ENCODE results near the gene GDF11.

The GDF11 gene

DNA sequence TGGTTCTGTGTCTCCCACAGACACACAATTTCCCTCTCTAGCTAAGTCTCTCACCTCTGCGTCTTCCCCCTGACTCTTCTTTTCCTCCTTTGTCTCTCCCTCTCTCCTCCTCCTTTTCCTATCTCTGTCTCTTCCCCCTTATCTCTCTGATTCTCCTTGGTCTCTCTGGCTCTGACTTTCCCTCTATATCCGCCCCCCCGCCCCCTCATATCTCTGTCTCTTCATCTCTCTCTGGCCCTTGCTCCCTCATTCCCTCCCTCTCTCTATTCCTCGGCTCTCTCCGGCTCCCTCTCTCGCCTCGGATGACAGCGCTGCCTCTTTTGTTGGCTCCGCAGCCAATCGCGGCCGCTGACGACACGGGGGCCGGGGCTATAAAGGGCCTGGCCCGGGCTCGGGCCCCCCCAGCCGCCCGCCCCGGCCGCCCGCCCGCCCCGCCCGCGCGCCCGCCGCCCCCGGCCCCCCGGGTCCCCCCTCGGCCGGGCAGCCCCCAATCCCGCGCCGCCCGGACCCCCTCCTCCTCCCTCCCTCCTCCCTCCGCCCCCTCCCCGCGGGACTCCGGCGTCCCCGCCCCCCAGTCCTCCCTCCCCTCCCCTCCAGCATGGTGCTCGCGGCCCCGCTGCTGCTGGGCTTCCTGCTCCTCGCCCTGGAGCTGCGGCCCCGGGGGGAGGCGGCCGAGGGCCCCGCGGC lies at the start of gene GDF11:
GDF11 (plus strand) TSS at position 404 of the 687 bp plus-strand sequence; CDS start at position 599, 195 bp downstream.
- peaks cover 38% of the 10 kb centered on the region for H3K4me1 Mint-ChIP-seq (ENCODE audit: low read depth)
- H3K36me3 Mint-ChIP-seq = no peaks in the 10 kb centered on the region
- peak within 1 kb of the TSS; percentile 23 for H3K27ac Mint-ChIP-seq
- H3K27me3 Mint-ChIP-seq = no peaks in the 10 kb centered on the region
- H3K4me3 Mint-ChIP-seq = peak within 1 kb of the TSS; percentile 90
- no peaks in the 10 kb centered on the region for H3K9me3 Mint-ChIP-seq (ENCODE audit: low read depth)

DNA sequence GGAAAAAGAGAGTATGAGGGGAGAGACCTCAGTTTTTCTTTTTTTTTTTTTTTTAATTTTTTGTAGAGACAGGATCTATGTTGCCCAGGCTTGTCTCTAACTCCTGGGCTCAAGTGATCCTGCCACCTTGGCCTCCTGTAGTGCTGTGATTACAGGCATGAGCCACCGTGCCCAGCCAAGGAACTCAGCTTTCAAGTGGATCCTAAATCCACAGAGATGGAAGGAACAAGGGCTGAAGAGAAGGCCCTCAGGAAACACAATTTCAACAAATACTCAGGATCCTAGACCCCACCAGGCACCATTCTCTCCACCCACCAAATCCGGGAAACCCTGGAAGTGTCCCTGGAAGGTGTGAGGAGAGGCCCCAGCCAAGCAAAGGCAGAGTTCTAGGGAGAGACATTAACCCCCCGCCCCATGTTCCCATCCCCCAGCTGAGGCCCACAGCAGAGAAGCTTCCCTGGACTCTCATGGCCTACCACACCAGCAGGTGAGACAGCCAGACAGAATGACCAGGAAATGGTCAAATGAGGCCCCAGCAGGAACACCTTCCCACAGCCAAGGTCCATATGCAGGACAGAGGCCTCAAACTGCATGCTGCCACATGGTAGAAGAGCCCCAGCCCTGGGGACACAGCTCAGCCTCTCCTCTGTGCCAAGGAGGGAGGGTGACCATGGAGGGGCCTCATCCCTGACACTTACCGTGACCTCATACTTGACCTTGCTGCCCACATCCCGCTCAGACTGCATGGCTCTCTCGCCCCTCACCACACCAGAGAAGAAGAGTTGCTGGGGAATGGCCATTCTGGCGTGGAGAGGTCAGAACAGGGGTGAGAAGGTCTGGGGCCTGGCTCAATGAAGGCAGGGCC lies 49.4 kb upstream of the GDF11 start:
- Mint-ChIP-seq H3K36me3 (no peaks in the 10 kb centered on the region), H3K27ac (no peak overlapping the region), H3K27me3 (no peaks in the 10 kb centered on the region), H3K4me1 (ENCODE audit: low read depth) (no peaks in the 10 kb centered on the region), H3K4me3 (no peak overlapping the region), H3K9me3 (ENCODE audit: low read depth) (no peaks in the 10 kb centered on the region)

- H3K27ac Mint-ChIP-seq = no peak overlapping the region
- no peaks in the 10 kb centered on the region for H3K27me3 Mint-ChIP-seq
- no peaks in the 10 kb centered on the region for H3K9me3 Mint-ChIP-seq (ENCODE audit: low read depth)
- H3K36me3 Mint-ChIP-seq = no peaks in the 10 kb centered on the region
- H3K4me3 Mint-ChIP-seq = no peak overlapping the region
- H3K4me1 Mint-ChIP-seq (ENCODE audit: low read depth) = no peaks in the 10 kb centered on the region
Observed at GRCh38 chr12:55694188-55694515, 48.8 kb upstream of the GDF11 start.

DNA sequence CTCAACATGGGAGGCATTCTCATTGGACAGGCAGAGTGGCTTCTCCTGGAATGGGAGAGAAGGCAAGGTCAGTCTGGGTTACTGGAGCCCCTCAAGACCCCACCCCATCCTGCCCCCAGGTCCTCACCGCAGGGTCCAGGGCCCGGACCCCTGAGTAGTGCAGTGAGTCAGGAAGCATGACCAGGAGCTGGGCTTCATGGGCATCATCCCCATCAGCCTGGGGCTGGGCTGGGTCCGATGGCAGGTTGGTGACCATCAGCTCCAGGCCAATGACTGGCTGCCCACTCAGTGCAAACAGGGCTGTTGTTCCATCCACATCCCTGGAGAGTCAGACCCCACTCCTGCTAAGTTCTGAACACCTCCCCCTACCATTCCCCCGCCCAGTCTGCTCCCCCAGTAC lies 48.3 kb upstream of the GDF11 start:
- no peak overlapping the region for H3K4me3 Mint-ChIP-seq
- H3K27me3 Mint-ChIP-seq = no peaks in the 10 kb centered on the region
- no peaks in the 10 kb centered on the region for H3K36me3 Mint-ChIP-seq
- no peak overlapping the region for H3K27ac Mint-ChIP-seq
- H3K9me3 Mint-ChIP-seq (ENCODE audit: low read depth) = no peaks in the 10 kb centered on the region
- H3K4me1 Mint-ChIP-seq (ENCODE audit: low read depth) = no peaks in the 10 kb centered on the region

GRCh38 chr12:55695349-55695748 lies 47.6 kb upstream of the GDF11 start:
- no peak overlapping the region for H3K4me3 Mint-ChIP-seq
- H3K27me3 Mint-ChIP-seq = no peaks in the 10 kb centered on the region
- H3K36me3 Mint-ChIP-seq = no peaks in the 10 kb centered on the region
- H3K4me1 Mint-ChIP-seq (ENCODE audit: low read depth) = no peaks in the 10 kb centered on the region
- H3K27ac Mint-ChIP-seq = no peak overlapping the region
- H3K9me3 Mint-ChIP-seq (ENCODE audit: low read depth) = no peaks in the 10 kb centered on the region

GRCh38 chr12:55696141-55696540 lies 46.8 kb upstream of the GDF11 start:
- no peak overlapping the region for H3K27ac Mint-ChIP-seq
- no peaks in the 10 kb centered on the region for H3K36me3 Mint-ChIP-seq
- no peaks in the 10 kb centered on the region for H3K9me3 Mint-ChIP-seq (ENCODE audit: low read depth)
- no peaks in the 10 kb centered on the region for H3K4me1 Mint-ChIP-seq (ENCODE audit: low read depth)
- no peak overlapping the region for H3K4me3 Mint-ChIP-seq
- no peaks in the 10 kb centered on the region for H3K27me3 Mint-ChIP-seq

DNA sequence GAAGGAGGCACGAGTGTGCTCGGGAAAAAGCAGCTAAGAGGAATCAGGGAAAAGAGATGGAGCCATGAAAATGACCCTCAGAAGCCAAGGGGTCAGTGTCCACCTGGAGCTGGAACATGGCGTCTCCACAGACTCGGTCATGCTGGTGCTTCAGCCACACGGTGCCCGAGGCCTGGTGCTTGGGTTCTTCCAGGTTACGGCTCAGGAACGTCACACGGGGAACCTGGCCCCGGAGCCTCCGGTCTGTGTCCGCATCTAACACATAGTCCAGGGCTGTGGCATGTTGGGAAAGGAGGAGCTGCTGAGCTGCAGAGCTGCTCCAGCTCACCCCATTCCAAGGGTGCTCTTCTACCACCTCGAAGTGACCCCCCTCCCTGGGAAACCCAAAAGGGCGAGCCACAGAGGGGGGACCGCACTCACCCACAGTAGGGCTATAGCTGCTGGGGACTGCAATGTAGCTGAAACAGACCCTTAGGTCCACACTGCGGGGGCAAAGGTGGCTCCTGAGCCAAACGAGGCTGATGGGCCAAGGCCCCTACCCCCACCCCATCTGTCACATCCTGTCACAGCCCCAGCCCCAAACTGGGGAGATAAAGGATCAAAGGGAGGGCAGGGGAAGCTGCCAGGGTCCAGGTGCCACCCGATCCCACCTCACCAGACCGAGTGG lies 46.0 kb upstream of the GDF11 start:
- no peaks in the 10 kb centered on the region for H3K4me1 Mint-ChIP-seq (ENCODE audit: low read depth)
- H3K4me3 Mint-ChIP-seq = no peak overlapping the region
- no peaks in the 10 kb centered on the region for H3K9me3 Mint-ChIP-seq (ENCODE audit: low read depth)
- no peaks in the 10 kb centered on the region for H3K36me3 Mint-ChIP-seq
- H3K27me3 Mint-ChIP-seq = no peaks in the 10 kb centered on the region
- no peak overlapping the region for H3K27ac Mint-ChIP-seq

GRCh38 chr12:55697686-55698085 lies 45.2 kb upstream of the GDF11 start:
- Mint-ChIP-seq H3K36me3 (no peaks in the 10 kb centered on the region), H3K9me3 (ENCODE audit: low read depth) (no peaks in the 10 kb centered on the region), H3K4me3 (no peak overlapping the region), H3K27ac (no peak overlapping the region), H3K27me3 (no peaks in the 10 kb centered on the region), H3K4me1 (ENCODE audit: low read depth) (no peaks in the 10 kb centered on the region)

DNA sequence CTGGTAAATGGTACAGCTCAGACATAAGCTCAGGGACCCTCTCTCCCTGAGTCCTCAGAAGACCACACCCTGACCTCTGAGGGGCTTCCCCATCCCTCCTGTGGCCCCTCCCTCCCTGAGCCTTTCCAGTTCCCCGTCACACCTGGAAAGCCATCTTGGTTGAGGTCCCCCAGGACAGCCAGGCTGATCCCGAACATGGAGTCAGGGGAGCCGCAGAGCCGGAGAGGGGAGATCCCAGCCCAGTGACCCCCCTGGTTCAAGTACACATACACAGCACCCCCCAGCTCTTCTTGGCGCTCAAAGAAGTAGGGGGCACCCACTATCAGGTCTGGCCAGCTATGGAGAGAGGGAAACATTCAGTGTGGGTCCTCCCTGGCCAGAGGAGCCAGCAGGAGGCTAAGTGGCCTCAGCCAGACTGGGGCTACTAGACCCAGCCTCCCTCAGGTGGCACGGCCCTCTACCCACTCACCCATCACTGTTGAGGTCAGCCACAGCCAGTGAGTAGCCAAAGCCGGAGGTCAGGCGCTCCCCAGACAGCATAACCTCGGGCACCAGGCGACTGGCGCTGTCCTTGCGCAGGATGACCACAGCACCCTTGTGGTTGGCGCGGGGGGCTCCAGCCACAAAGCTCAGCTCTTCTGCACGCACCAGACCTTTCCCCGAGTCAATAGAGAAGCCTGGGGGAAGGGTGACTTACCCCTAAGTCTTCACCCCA lies 44.5 kb upstream of the GDF11 start:
- no peaks in the 10 kb centered on the region for H3K27me3 Mint-ChIP-seq
- H3K9me3 Mint-ChIP-seq (ENCODE audit: low read depth) = no peaks in the 10 kb centered on the region
- H3K4me1 Mint-ChIP-seq (ENCODE audit: low read depth) = no peaks in the 10 kb centered on the region
- H3K4me3 Mint-ChIP-seq = no peak overlapping the region
- H3K36me3 Mint-ChIP-seq = no peaks in the 10 kb centered on the region
- H3K27ac Mint-ChIP-seq = no peak overlapping the region

DNA sequence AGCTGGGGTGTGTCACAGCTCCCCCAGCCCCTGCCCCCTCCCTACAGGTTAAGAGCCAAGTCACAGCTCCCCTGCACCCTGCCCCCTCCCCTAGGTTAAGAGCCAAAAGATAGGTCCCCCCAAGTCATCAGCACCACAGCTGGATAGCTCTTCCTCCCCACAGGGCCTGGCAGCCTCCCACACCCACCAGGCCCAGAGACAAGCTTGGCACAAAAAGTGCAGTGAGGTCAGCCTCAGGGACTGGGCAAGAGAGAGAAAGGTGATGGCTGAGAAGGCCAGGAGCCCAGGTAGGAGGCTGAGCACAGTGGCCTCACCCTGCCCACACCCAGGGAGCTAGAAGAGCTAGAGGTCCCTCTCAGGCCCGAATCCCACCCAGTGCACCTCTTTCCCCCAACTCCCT lies 44.0 kb upstream of the GDF11 start:
- H3K27me3 Mint-ChIP-seq = no peaks in the 10 kb centered on the region
- H3K4me1 Mint-ChIP-seq (ENCODE audit: low read depth) = no peaks in the 10 kb centered on the region
- no peak overlapping the region for H3K27ac Mint-ChIP-seq
- H3K36me3 Mint-ChIP-seq = no peaks in the 10 kb centered on the region
- no peak overlapping the region for H3K4me3 Mint-ChIP-seq
- H3K9me3 Mint-ChIP-seq (ENCODE audit: low read depth) = no peaks in the 10 kb centered on the region

DNA sequence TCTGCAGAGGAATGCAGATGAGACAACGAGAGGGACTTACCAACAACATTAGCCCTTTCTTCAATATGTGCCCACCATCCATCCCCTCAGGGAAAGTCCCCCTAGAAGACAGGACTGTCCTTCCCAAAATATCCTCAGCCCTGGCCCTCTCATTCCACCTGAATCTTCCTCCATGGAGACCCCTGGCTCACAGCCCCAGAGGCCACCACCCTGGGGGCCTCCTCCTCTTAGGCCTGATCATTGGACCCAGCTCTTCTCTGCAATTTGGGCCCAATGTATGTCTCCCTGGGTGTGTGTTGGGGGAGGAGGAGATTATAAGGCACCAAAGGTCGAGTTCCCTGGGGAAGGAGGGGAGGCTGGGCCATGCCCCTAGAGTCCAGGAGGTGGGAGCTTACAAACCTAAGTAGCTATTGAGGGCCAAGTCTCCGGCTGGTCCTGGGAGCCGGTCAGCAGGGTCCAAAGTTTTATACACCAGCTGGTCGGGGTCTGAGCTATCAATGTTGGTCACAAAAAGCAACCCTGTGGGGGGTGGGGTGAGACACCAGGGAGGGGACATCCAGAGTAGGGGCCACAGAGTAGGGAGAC lies 43.4 kb upstream of the GDF11 start:
- no peaks in the 10 kb centered on the region for H3K27me3 Mint-ChIP-seq
- no peak overlapping the region for H3K4me3 Mint-ChIP-seq
- H3K9me3 Mint-ChIP-seq (ENCODE audit: low read depth) = no peaks in the 10 kb centered on the region
- H3K36me3 Mint-ChIP-seq = no peaks in the 10 kb centered on the region
- no peak overlapping the region for H3K27ac Mint-ChIP-seq
- H3K4me1 Mint-ChIP-seq (ENCODE audit: low read depth) = no peaks in the 10 kb centered on the region

- no peak overlapping the region for H3K4me3 Mint-ChIP-seq
- H3K36me3 Mint-ChIP-seq = no peaks in the 10 kb centered on the region
- no peaks in the 10 kb centered on the region for H3K9me3 Mint-ChIP-seq (ENCODE audit: low read depth)
- no peaks in the 10 kb centered on the region for H3K4me1 Mint-ChIP-seq (ENCODE audit: low read depth)
- no peak overlapping the region for H3K27ac Mint-ChIP-seq
- no peaks in the 10 kb centered on the region for H3K27me3 Mint-ChIP-seq
Observed at GRCh38 chr12:55700255-55701018, 42.5 kb upstream of the GDF11 start.

DNA sequence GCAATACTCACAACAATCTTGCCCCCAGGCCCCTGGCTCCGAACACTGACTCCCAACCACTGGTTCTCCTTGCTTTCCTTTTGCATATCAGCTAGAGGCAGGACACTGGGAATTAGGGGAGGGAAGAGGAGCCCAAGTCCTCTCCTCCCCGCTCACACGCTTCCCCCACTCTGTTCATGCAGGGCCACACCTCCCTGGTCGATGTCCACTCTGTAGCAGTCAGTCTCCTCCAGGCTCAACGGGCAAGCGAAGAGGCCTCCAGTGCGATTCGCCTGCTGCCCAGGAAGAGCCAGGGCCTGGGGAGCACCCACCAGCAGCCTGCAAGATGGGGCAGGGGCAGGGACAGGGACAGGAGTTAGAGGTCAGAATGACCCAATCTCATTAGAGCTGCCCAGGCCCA lies 40.1 kb upstream of the GDF11 start:
- Mint-ChIP-seq H3K9me3 (ENCODE audit: low read depth) (no peaks in the 10 kb centered on the region), H3K27ac (no peak overlapping the region), H3K27me3 (peaks cover 6% of the 10 kb centered on the region), H3K4me1 (ENCODE audit: low read depth) (peaks cover 7% of the 10 kb centered on the region), H3K4me3 (no peak overlapping the region), H3K36me3 (no peaks in the 10 kb centered on the region)

- Mint-ChIP-seq H3K4me3 (no peak overlapping the region), H3K27ac (no peak overlapping the region), H3K9me3 (ENCODE audit: low read depth) (no peaks in the 10 kb centered on the region), H3K36me3 (no peaks in the 10 kb centered on the region), H3K27me3 (peaks cover 6% of the 10 kb centered on the region), H3K4me1 (ENCODE audit: low read depth) (peaks cover 11% of the 10 kb centered on the region)
Observed at GRCh38 chr12:55703288-55703687, 39.6 kb upstream of the GDF11 start.

Measured in activated naive CD8-positive, alpha-beta T cell (primary cell).